Measurements from ENCODE around the gene RIMBP2.

Gene RIMBP2

GRCh38 chr12:130427381-130427887 is 288.7 kb downstream of the RIMBP2 start:
- Histone ChIP-seq H3K4me3 (no peak overlapping the region), H3K9me3 (replicated peaks in 1 of 11) (peaks cover 0 to under 1% (median 0%) of the 10 kb centered on the region in 11 experiments; a peak in 1 of 22 replicates), H4K20me1 (no peaks in the 10 kb centered on the region; a peak in 1 of 22 replicates), H3K27ac (no peak overlapping the region), H3K36me3 (no peaks in the 10 kb centered on the region), H3K9ac (no peak overlapping the region), H3K27me3 (no peaks in the 10 kb centered on the region), H3K4me2 (no peak overlapping the region), H3K4me1 (peaks cover 0 to 17% (median 8%) of the 10 kb centered on the region in 10 experiments; a peak in 13 of 20 replicates)
- no peak for TF ChIP-seq Cebpa-rat (IDR thresholded peaks at IDR 0.05)

- H3K4me3 ChIP-seq = no peak overlapping the region
- H3K36me3 ChIP-seq = no peaks in the 10 kb centered on the region
- H3K4me1 ChIP-seq = peaks cover 0 to 6% (median 2%) of the 10 kb centered on the region in 10 experiments; a peak in 7 of 20 replicates
- no peaks in the 10 kb centered on the region for H3K27me3 ChIP-seq
- H3K4me2 ChIP-seq = no peak overlapping the region
- no peak overlapping the region for H3K27ac ChIP-seq
- no peaks in the 10 kb centered on the region; a peak in 1 of 22 replicates for H4K20me1 ChIP-seq
- no peaks in the 10 kb centered on the region for H3K9me3 ChIP-seq (replicated peaks in 1 of 11)
- no peak overlapping the region for H3K9ac ChIP-seq
- no peak for TF ChIP-seq Cebpa-rat (IDR thresholded peaks at IDR 0.05)
Observed at GRCh38 chr12:130425698-130426245, 290.3 kb downstream of the RIMBP2 start.

DNA sequence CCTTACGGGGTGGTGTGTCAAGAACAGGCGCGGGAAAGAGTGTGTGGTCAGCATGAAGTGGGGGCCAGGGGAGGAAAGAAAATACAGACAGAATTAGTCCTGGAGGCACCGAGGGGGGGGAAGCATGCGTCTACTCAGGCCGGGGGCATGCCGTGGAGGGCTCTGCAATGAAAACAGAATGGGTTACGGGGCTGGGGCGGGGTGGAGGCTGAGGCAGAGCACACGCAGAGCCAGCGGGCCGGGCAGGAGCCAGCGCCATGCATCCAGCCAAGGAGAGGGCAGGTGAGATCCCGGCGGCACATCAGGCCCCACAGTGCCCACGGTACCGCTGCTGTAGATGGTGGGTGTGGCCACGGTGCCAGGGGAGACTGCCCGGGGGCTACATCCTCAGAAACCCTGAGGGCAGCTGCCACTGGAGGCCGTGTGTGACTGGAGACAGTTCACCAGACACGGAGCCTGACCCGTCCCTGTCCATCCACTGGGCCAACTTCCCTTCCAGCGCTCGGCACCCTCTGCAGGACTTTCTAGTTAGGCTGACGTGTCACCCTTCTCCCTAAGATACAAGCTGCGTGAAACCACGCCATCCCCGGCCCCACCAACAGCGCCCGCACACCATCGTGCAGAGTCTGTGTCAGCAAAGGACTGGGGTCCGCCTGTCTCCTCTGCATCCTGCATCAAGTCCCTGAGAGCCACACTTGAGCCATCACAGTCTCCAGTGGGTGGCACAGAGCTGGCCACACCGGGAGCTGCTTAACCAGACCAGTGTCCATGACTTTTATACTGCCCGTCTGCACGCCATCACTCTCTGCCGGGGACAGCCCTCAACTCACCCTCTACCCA is 291.0 kb downstream of the RIMBP2 start:
- Histone ChIP-seq H3K4me2 (no peak overlapping the region), H3K36me3 (no peaks in the 10 kb centered on the region), H3K4me1 (peaks cover 0 to 6% (median 2%) of the 10 kb centered on the region in 10 experiments; a peak in 7 of 20 replicates), H3K4me3 (no peak overlapping the region), H3K9ac (no peak overlapping the region), H4K20me1 (no peaks in the 10 kb centered on the region; a peak in 1 of 22 replicates), H3K27ac (no peak overlapping the region), H3K9me3 (replicated peaks in 1 of 11) (no peaks in the 10 kb centered on the region), H3K27me3 (no peaks in the 10 kb centered on the region)
- TF ChIP-seq Cebpa-rat (IDR thresholded peaks at IDR 0.05) = no peak

DNA sequence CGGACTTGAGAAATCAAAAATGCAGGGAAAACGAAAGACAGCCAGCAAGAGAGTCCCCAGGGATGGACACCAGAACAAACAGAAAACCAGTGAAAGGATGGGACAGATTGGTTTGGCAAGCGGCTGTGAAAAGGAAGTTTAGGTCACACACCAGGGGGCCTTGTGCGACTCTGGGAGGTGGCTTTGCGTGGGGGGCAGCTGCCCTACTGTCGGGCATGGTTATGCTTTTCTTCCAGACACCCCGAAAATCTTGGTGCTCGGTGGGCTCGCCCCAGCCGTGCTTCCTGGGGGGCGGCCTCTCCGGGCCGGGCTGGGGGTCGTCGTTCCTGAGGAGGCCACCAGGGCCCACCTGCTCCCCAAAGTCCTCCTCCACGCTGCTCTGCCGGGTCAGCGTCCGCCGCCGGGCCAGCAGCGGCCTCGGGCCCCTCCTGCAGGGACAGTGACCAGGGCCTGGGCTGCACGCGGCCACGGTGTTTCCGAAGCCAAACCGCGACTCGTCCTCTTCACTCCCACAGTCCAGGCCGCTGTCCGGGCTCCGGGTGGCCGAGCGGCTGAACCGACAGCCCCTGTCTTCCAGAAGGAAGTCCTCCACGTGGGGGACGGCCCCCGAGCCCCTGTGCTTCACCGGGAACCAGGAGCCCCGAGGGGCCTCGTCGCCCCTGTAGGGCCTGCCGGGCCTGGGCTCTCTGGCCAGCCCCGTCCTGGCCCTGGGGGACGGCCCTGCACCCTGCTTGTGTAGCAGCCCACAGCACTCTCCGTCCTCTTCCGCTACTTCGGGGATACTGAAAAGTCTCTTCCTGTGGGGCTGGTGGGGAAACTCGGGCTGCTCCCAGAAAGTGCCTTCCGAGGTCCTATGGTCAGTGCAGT is 291.9 kb downstream of the RIMBP2 start:
- Histone ChIP-seq H3K9me3 (replicated peaks in 1 of 11) (no peaks in the 10 kb centered on the region), H4K20me1 (no peaks in the 10 kb centered on the region; a peak in 1 of 22 replicates), H3K4me3 (no peak overlapping the region), H3K27me3 (no peaks in the 10 kb centered on the region), H3K4me2 (no peak overlapping the region), H3K4me1 (peaks cover 0 to 6% (median 2%) of the 10 kb centered on the region in 10 experiments; a peak in 7 of 20 replicates), H3K9ac (no peak overlapping the region), H3K36me3 (no peaks in the 10 kb centered on the region), H3K27ac (no peak overlapping the region)
- no peak for TF ChIP-seq Cebpa-rat (IDR thresholded peaks at IDR 0.05)

- Histone ChIP-seq H3K4me2 (no peak overlapping the region), H3K9me3 (replicated peaks in 1 of 11) (no peaks in the 10 kb centered on the region), H3K9ac (no peak overlapping the region), H3K4me3 (no peak overlapping the region), H3K27me3 (no peaks in the 10 kb centered on the region), H4K20me1 (no peaks in the 10 kb centered on the region; a peak in 1 of 22 replicates), H3K36me3 (no peaks in the 10 kb centered on the region), H3K27ac (no peak overlapping the region), H3K4me1 (peaks cover 0 to 6% (median 2%) of the 10 kb centered on the region in 10 experiments; a peak in 7 of 20 replicates)
- no peak for TF ChIP-seq Cebpa-rat (IDR thresholded peaks at IDR 0.05)
Observed at GRCh38 chr12:130423136-130423535, 293.0 kb downstream of the RIMBP2 start.

GRCh38 chr12:130422676-130423075 is 293.4 kb downstream of the RIMBP2 start:
- no peaks in the 10 kb centered on the region; a peak in 1 of 22 replicates for H4K20me1 ChIP-seq

GRCh38 chr12:130421896-130422295 is 294.2 kb downstream of the RIMBP2 start:
- H3K4me2 ChIP-seq = no peak overlapping the region
- H3K4me1 ChIP-seq = peaks cover 0 to 6% (median 2%) of the 10 kb centered on the region in 10 experiments; a peak in 7 of 20 replicates
- H3K27ac ChIP-seq = no peak overlapping the region
- TF ChIP-seq Cebpa-rat (IDR thresholded peaks at IDR 0.05) = no peak
- no peaks in the 10 kb centered on the region; a peak in 1 of 22 replicates for H4K20me1 ChIP-seq
- H3K4me3 ChIP-seq = no peak overlapping the region
- no peaks in the 10 kb centered on the region for H3K27me3 ChIP-seq
- no peaks in the 10 kb centered on the region for H3K9me3 ChIP-seq (replicated peaks in 1 of 11)
- H3K9ac ChIP-seq = no peak overlapping the region
- no peaks in the 10 kb centered on the region for H3K36me3 ChIP-seq

More at GRCh38 chr12:130422676-130423075, 293.4 kb downstream of the RIMBP2 start:
- no peak overlapping the region for H3K27ac ChIP-seq
- H3K36me3 ChIP-seq = no peaks in the 10 kb centered on the region
- H3K4me1 ChIP-seq = peaks cover 0 to 6% (median 2%) of the 10 kb centered on the region in 10 experiments; a peak in 7 of 20 replicates
- no peaks in the 10 kb centered on the region for H3K27me3 ChIP-seq
- no peak overlapping the region for H3K4me3 ChIP-seq
- no peaks in the 10 kb centered on the region for H3K9me3 ChIP-seq (replicated peaks in 1 of 11)
- no peak for TF ChIP-seq Cebpa-rat (IDR thresholded peaks at IDR 0.05)
- no peak overlapping the region for H3K4me2 ChIP-seq
- no peak overlapping the region for H3K9ac ChIP-seq

DNA sequence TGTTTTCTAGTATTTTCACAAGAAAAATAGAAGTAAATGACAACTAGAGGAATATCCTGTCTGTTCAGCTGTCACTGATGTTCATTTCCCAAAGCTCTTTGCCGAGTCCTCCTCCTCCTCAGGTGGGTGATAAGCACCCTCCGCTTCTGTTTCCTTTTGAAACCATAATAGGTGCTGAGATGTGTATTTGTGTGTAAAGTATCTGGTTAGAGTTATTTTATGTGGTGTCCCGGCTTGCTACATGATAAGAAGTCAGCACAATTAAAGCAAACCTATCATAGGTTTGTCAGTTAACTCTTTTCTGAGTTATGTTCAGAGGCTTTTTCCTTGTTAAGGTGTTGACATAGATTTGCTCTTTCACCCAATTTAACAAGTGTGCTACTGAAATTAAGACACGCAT is 296.0 kb downstream of the RIMBP2 start:
- Histone ChIP-seq H4K20me1 (no peaks in the 10 kb centered on the region; a peak in 1 of 22 replicates), H3K36me3 (no peaks in the 10 kb centered on the region), H3K4me2 (no peak overlapping the region), H3K4me3 (no peak overlapping the region), H3K9ac (no peak overlapping the region), H3K4me1 (peaks cover 0 to 6% (median 2%) of the 10 kb centered on the region in 10 experiments; a peak in 7 of 20 replicates), H3K9me3 (replicated peaks in 1 of 11) (no peaks in the 10 kb centered on the region), H3K27me3 (no peaks in the 10 kb centered on the region), H3K27ac (no peak overlapping the region)
- no peak for TF ChIP-seq Cebpa-rat (IDR thresholded peaks at IDR 0.05)
